ENCODE results near the gene SFT2D2.

The SFT2D2 gene

GRCh38 chr1:168279253-168279652 lies 53.4 kb downstream of the SFT2D2 start:
- FAIRE-seq = no peak
- DNase-seq (ENCODE audit: insufficient read length, low spot score) = no peak
- no peak for TF ChIP-seq TAF1 (IDR thresholded peaks at IDR 0.05; ENCODE audit: low read depth, low read length)

GRCh38 chr1:168280296-168280927 lies 54.6 kb downstream of the SFT2D2 start, which contains the start of gene TBX19:
TSS of gene TBX19 (plus strand) at chr1:168280877. CDS start at chr1:168281091, 214 bp downstream.
- DNase-seq (ENCODE audit: insufficient read length, low spot score) (no peak), FAIRE-seq (no peak)
- TF ChIP-seq PAX5 (IDR thresholded peaks at IDR 0.05; ENCODE audit: insufficient read depth, low read length, severe bottlenecking) (no peak), SPI1 (IDR thresholded peaks at IDR 0.05; ENCODE audit: low read depth, low read length) (no peak), POU2F2 (IDR thresholded peaks at IDR 0.05; ENCODE audit: low read depth, low read length) (no peak), POLR2A (IDR thresholded peaks at IDR 0.05; ENCODE audit: low read depth, low read length) (no peak), TAF1 (IDR thresholded peaks at IDR 0.05; ENCODE audit: low read depth, low read length) (no peak), POLR2AphosphoS5 (IDR thresholded peaks at IDR 0.05; ENCODE audit: low read depth, low read length) (no peak)

DNA sequence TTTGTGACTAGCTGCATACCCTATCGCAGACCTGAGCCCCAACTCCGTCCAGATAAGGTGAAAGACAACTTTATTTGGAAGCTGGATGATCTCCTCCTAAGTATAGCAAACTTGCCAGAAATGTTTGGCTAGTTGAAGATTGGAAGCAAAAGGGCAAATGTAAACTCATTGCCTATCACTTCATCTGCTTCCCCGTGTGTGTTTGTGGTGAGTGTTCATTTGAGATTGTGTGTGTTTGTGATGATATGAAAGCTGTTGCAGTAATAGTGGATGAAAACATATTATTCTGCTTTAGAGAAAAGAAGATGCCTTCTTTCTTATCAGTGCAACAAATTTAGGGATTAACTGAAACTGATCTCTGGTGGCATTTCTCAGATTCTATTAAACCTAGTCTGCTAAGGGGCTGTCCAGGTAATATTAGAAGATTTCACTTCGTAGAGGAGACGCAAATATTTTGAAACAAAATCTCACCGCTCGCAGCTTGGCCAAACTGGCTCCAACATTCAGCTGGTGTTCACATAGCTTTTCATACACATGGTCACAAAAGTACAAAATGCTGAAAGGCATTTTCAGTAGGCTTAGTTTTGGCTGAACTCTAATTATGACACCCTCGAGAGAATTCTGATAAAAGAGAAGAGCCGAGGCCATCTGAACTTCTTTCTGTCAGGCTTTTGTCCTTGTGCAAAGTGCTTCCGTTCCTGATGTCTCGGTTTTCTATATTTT lies 56.0 kb downstream of the SFT2D2 start:
- DNase-seq (ENCODE audit: insufficient read length, low spot score) (no peak), FAIRE-seq (no peak)
- no peak for TF ChIP-seq SPI1 (IDR thresholded peaks at IDR 0.05; ENCODE audit: low read depth, low read length)
- no peak for TF ChIP-seq TAF1 (IDR thresholded peaks at IDR 0.05; ENCODE audit: low read depth, low read length)
- no peak for TF ChIP-seq POU2F2 (IDR thresholded peaks at IDR 0.05; ENCODE audit: low read depth, low read length)
- TF ChIP-seq PAX5 (IDR thresholded peaks at IDR 0.05; ENCODE audit: insufficient read depth, low read length, severe bottlenecking) = no peak
- no peak for TF ChIP-seq POLR2A (IDR thresholded peaks at IDR 0.05; ENCODE audit: low read depth, low read length)
- TF ChIP-seq POLR2AphosphoS5 (IDR thresholded peaks at IDR 0.05; ENCODE audit: low read depth, low read length) = no peak

DNA sequence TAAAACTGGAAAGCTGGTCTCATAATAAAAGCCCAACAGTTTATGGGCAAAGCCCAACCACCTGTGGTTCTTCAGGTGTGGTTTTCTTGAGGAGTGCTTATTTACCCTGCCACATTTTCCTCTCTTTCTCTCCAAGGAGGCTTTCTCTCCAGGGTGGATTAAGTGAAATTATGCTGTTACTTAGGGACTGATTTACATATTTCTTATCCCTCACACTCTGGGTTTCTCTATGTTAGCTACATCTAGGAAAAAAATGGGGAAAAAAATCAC lies 59.7 kb downstream of the SFT2D2 start:
- no peak for TF ChIP-seq POU2F2 (IDR thresholded peaks at IDR 0.05; ENCODE audit: low read depth, low read length)
- TF ChIP-seq TAF1 (IDR thresholded peaks at IDR 0.05; ENCODE audit: low read depth, low read length) = no peak
- no peak for TF ChIP-seq POLR2AphosphoS5 (IDR thresholded peaks at IDR 0.05; ENCODE audit: low read depth, low read length)
- no peak for TF ChIP-seq SPI1 (IDR thresholded peaks at IDR 0.05; ENCODE audit: low read depth, low read length)
- no peak for TF ChIP-seq PAX5 (IDR thresholded peaks at IDR 0.05; ENCODE audit: insufficient read depth, low read length, severe bottlenecking)
- TF ChIP-seq POLR2A (IDR thresholded peaks at IDR 0.05; ENCODE audit: low read depth, low read length) = no peak
- no peak for FAIRE-seq
- DNase-seq (ENCODE audit: insufficient read length, low spot score) = no peak

DNA sequence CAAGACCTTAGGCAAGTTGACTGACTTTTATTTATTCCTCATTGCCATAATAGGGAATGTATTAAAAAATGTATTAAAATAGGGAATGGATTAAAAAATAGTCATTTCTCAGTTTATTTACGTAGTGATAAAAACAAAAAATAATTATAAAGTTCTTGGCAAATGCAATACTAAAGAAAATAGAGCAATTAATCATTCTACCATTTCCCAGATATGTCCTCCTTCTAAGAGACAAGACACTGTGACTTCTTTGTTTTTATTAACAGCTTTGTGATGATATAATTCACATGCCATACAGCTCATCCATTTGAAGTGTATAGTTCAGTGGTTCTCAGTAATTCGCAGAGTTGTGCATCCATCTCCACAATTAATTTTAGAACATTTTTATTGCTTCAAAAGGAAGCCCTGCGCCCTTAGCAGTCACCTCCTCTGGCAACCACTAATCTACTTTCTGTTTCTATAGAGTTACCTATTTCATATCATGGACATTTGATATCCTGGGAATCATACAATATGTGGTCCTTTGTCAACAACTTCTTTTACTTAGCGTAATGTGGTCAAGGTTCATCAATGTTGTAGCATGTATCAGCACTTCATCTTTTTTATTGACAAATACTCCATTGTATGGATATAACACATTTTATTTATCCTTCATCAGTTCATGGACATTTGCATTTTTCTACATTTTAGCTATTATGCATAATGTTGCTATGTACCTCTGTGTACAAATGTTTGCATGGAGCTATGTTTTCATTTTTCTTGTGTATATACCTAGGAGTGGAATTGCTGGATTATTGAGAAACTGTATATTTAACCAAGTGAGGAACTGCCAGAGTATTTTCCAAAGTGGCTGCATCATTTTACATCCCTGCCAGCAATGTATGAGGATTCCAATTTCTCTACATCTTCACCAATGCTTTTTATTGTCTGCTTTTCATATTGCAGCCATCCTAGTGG lies 60.4 kb downstream of the SFT2D2 start:
- DNase-seq (ENCODE audit: insufficient read length, low spot score) = no peak
- no peak for FAIRE-seq
- TF ChIP-seq POU2F2 (IDR thresholded peaks at IDR 0.05; ENCODE audit: low read depth, low read length) (no peak), TAF1 (IDR thresholded peaks at IDR 0.05; ENCODE audit: low read depth, low read length) (no peak), PAX5 (IDR thresholded peaks at IDR 0.05; ENCODE audit: insufficient read depth, low read length, severe bottlenecking) (no peak), POLR2A (IDR thresholded peaks at IDR 0.05; ENCODE audit: low read depth, low read length) (no peak), SPI1 (IDR thresholded peaks at IDR 0.05; ENCODE audit: low read depth, low read length) (no peak), POLR2AphosphoS5 (IDR thresholded peaks at IDR 0.05; ENCODE audit: low read depth, low read length) (no peak)

GRCh38 chr1:168287237-168287664 lies 61.4 kb downstream of the SFT2D2 start:
- DNase-seq (ENCODE audit: insufficient read length, low spot score) (no peak), FAIRE-seq (no peak)
- TF ChIP-seq PAX5 (IDR thresholded peaks at IDR 0.05; ENCODE audit: insufficient read depth, low read length, severe bottlenecking) (no peak), POLR2A (IDR thresholded peaks at IDR 0.05; ENCODE audit: low read depth, low read length) (no peak), TAF1 (IDR thresholded peaks at IDR 0.05; ENCODE audit: low read depth, low read length) (no peak), POU2F2 (IDR thresholded peaks at IDR 0.05; ENCODE audit: low read depth, low read length) (no peak), POLR2AphosphoS5 (IDR thresholded peaks at IDR 0.05; ENCODE audit: low read depth, low read length) (no peak), SPI1 (IDR thresholded peaks at IDR 0.05; ENCODE audit: low read depth, low read length) (no peak)

DNA sequence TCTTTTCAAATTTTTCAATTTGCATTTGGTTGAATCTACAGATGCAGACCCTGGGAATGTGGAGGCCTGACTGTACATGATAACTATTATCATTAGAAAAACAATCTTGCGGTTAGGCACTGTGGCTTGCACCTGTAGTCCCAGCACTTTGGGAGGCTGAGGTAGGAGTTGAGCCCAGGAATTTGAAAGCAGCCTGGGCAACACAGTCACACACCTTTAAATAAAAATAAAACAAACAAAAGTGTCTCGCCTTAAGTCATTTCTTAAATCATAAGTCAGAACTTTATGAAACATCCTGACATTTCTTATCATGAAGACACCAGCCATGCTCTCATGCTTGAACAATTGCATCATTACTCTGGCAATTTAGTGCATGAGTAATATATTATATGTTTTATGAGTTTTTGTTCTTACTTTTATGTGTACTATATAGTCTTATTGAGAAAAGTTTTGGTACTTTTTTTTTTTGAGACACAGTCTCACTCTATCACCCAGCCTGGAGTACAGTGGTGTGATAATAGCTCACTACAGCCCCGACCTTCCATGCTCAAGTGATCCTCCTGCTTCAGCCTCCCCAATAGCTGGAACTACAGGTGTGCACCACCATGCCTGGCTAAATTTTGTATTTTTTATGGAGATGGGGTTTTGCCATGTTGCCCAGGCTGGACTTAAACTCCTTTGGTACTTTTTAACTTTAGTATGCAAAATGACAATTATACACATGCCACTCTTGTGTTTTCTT lies 62.7 kb downstream of the SFT2D2 start:
- FAIRE-seq (no peak), DNase-seq (ENCODE audit: insufficient read length, low spot score) (no peak)
- TF ChIP-seq POLR2AphosphoS5 (IDR thresholded peaks at IDR 0.05; ENCODE audit: low read depth, low read length) (no peak), TAF1 (IDR thresholded peaks at IDR 0.05; ENCODE audit: low read depth, low read length) (no peak), PAX5 (IDR thresholded peaks at IDR 0.05; ENCODE audit: insufficient read depth, low read length, severe bottlenecking) (no peak), POU2F2 (IDR thresholded peaks at IDR 0.05; ENCODE audit: low read depth, low read length) (no peak), SPI1 (IDR thresholded peaks at IDR 0.05; ENCODE audit: low read depth, low read length) (no peak), POLR2A (IDR thresholded peaks at IDR 0.05; ENCODE audit: low read depth, low read length) (no peak)

- FAIRE-seq = no peak
- TF ChIP-seq POLR2A (IDR thresholded peaks at IDR 0.05; ENCODE audit: low read depth, low read length) = no peak
- no peak for TF ChIP-seq PAX5 (IDR thresholded peaks at IDR 0.05; ENCODE audit: insufficient read depth, low read length, severe bottlenecking)
- no peak for TF ChIP-seq POU2F2 (IDR thresholded peaks at IDR 0.05; ENCODE audit: low read depth, low read length)
- TF ChIP-seq TAF1 (IDR thresholded peaks at IDR 0.05; ENCODE audit: low read depth, low read length) = no peak
- DNase-seq (ENCODE audit: insufficient read length, low spot score) = no peak
Measured at GRCh38 chr1:168291222-168291837, 65.5 kb downstream of the SFT2D2 start.
